IMR-90 (cell line): ENCODE measurements around the gene ANO9. TPM values are rescaled to one million over a fixed set of nuclear protein-coding genes. Genes with fewer than 3 reads are reported as not detected.

ENCODE experiments used
- ATAC-seq: fragments of 200-7000 bp; cut with Tn5 transposase; 2 replicates; pipeline ENCODE4 v1.9.1; 2020; ENCODE audit warnings: low read depth, mild to moderate bottlenecking, moderate library complexity
- BruUV-seq: library from RNA; stranded (reverse); fragments of 400-500 nt; replicated peaks from 2 replicates; lab custom pipeline; 2021; lab: Mats Ljungman, UMichigan
- CTCF ChIA-PET: fragments of 300-600 bp; formaldehyde crosslinking; extraction: SDS; loops from one replicate; lab custom pipeline; 2021; ENCODE audit warnings: antibody characterized with exemption; lab: Yijun Ruan, JAX
- POLR2A ChIA-PET: fragments of 300-600 bp; sonication (Branson Sonifier 250); formaldehyde crosslinking; loops from one replicate; lab custom pipeline; 2022; ENCODE audit warnings: antibody characterized with exemption; ENCODE audit not compliant: unreplicated experiment; lab: Charles Lee
- DNase-seq: peaks from one replicate; pipeline ENCODE4 v3.0.0; 2013
- H2AFZ ChIP-seq: replicated peaks from 2 replicates; pipeline ENCODE3; 2013; ENCODE audit warnings: low read length, mild to moderate bottlenecking; ENCODE audit not compliant: poor library complexity
- H2AK5ac ChIP-seq: 2 replicates; pipeline ENCODE4 v1.6.1; 2013; ENCODE audit warnings: low read depth, low read length, inconsistent platforms
- H2AK9ac ChIP-seq: replicated peaks from 2 replicates; pipeline ENCODE3; 2013; ENCODE audit warnings: mild to moderate bottlenecking, low read depth, low read length, moderate library complexity; ENCODE audit not compliant: poor library complexity
- H2BK120ac ChIP-seq: 2 replicates; pipeline ENCODE4 v1.6.1; 2013; ENCODE audit warnings: low read depth, low read length, inconsistent platforms
- H2BK15ac ChIP-seq: 3 replicates; pipeline ENCODE4 v1.6.1; 2013; ENCODE audit warnings: low read depth, low read length, inconsistent platforms
- H2BK20ac ChIP-seq: 2 replicates; pipeline ENCODE4 v1.6.1; 2013; ENCODE audit warnings: low read depth, mild to moderate bottlenecking, inconsistent platforms, low read length, moderate library complexity
- H2BK5ac ChIP-seq: 2 replicates; pipeline ENCODE4 v1.6.1; 2013; ENCODE audit warnings: mild to moderate bottlenecking, low read depth, low read length, inconsistent platforms; ENCODE audit not compliant: poor library complexity, severe bottlenecking
- H3K14ac ChIP-seq: replicated peaks from 2 replicates; pipeline ENCODE4 v1.6.1; 2013; ENCODE audit warnings: low read depth, low read length, inconsistent platforms
- H3K18ac ChIP-seq: 2 replicates; pipeline ENCODE4 v1.6.1; 2013; ENCODE audit warnings: low read depth, low read length, control low read depth
- H3K23ac ChIP-seq: 2 replicates; pipeline ENCODE4 v1.6.1; 2013; ENCODE audit warnings: low read depth, low read length, inconsistent platforms
- H3K27ac ChIP-seq: 2 replicates; pipeline ENCODE4 v1.5.1; 2013; ENCODE audit warnings: mild to moderate bottlenecking, control low read depth, low read length; ENCODE audit not compliant: insufficient read depth
- H3K27me3 ChIP-seq: 2 replicates; pipeline ENCODE4 v1.6.1; 2013; ENCODE audit warnings: low read length; ENCODE audit not compliant: control insufficient read depth, insufficient read depth
- H3K36me3 ChIP-seq: 2 replicates; pipeline ENCODE4 v1.6.1; 2013; ENCODE audit warnings: low read length, mixed read lengths; ENCODE audit not compliant: control insufficient read depth, insufficient read depth
- H3K4ac ChIP-seq: 2 replicates; pipeline ENCODE4 v1.6.1; 2013; ENCODE audit warnings: low read depth, low read length, inconsistent platforms
- H3K4me1 ChIP-seq: 2 replicates; pipeline ENCODE4 v1.6.1; 2013; ENCODE audit warnings: low read length, mixed read lengths; ENCODE audit not compliant: control insufficient read depth, insufficient read depth
- H3K4me2 ChIP-seq: 2 replicates; pipeline ENCODE4 v1.6.1; 2013; ENCODE audit warnings: low read depth, mild to moderate bottlenecking, control low read depth, low read length, moderate library complexity
- H3K4me3 ChIP-seq: 2 replicates; pipeline ENCODE4 v1.5.1; 2013; ENCODE audit warnings: low read depth, mild to moderate bottlenecking, control low read depth, low read length, moderate library complexity; ENCODE audit not compliant: insufficient read depth
- H3K56ac ChIP-seq: 2 replicates; pipeline ENCODE4 v1.6.1; 2013; ENCODE audit warnings: low read length, inconsistent platforms; ENCODE audit not compliant: insufficient read depth; ENCODE audit errors: extremely low read depth
- H3K79me1 ChIP-seq, 2 experiments: 2 replicates each; pipeline ENCODE4 v1.6.1; 2013; ENCODE audit warnings: low read length in 2 of 2, inconsistent platforms in 1 of 2, low read depth in 1 of 2
- H3K9ac ChIP-seq: 2 replicates; pipeline ENCODE4 v1.6.1; 2013; ENCODE audit warnings: low read depth, low read length, control low read depth
- H3K9me1 ChIP-seq: 2 replicates; pipeline ENCODE4 v1.6.1; 2013; ENCODE audit warnings: low read length, inconsistent platforms; ENCODE audit not compliant: insufficient read depth
- H3K9me3 ChIP-seq: 2 replicates; pipeline ENCODE4 v1.6.1; 2013; ENCODE audit warnings: low read length; ENCODE audit not compliant: control insufficient read depth, insufficient read depth
- H4K20me1 ChIP-seq: 2 replicates; pipeline ENCODE4 v1.6.1; 2013; ENCODE audit warnings: low read length, inconsistent platforms; ENCODE audit not compliant: insufficient read depth
- H4K5ac ChIP-seq: 2 replicates; pipeline ENCODE4 v1.6.1; 2013; ENCODE audit warnings: mild to moderate bottlenecking, low read depth, low read length, control low read depth
- H4K8ac ChIP-seq, 2 experiments: 2 replicates each; pipeline ENCODE4 v1.6.1; 2013; ENCODE audit warnings: low read depth in 2 of 2, low read length in 2 of 2, control low read depth in 1 of 2, inconsistent platforms in 1 of 2
- H4K91ac ChIP-seq: 2 replicates; pipeline ENCODE4 v1.6.1; 2013; ENCODE audit warnings: low read depth, low read length, inconsistent platforms; ENCODE audit not compliant: insufficient read depth
- CHD1 ChIP-seq: IDR thresholded peaks from 2 replicates; pipeline ENCODE4 v1.6.1; 2012; ENCODE audit warnings: low read depth, low read length, improper control_type of control experiment
- CTCF ChIP-seq: conservative IDR thresholded peaks from 2 replicates; pipeline ENCODE4 v1.5.1; 2012; ENCODE audit warnings: mild to moderate bottlenecking, low read depth, low read length, improper control_type of control experiment
- FOS ChIP-seq: fragments of 150-350 bp; IDR thresholded peaks from 2 replicates; pipeline ENCODE4 v1.6.1; 2016; ENCODE audit warnings: low read depth, low read length
- MAFK ChIP-seq: IDR thresholded peaks from 2 replicates; pipeline ENCODE4 v1.6.1; 2012; ENCODE audit warnings: low read depth, low read length, improper control_type of control experiment
- MAZ ChIP-seq: IDR thresholded peaks from 2 replicates; pipeline ENCODE4 v1.6.1; 2012; ENCODE audit warnings: low read depth, mild to moderate bottlenecking, low read length, improper control_type of control experiment, moderate library complexity, borderline replicate concordance
- MXI1 ChIP-seq: IDR thresholded peaks from 2 replicates; pipeline ENCODE4 v1.6.1; 2012; ENCODE audit warnings: low read depth, mild to moderate bottlenecking, low read length, moderate library complexity, borderline replicate concordance
- POLR2A ChIP-seq: IDR thresholded peaks from 2 replicates; pipeline ENCODE4 v1.6.1; 2012; ENCODE audit warnings: mild to moderate bottlenecking, low read depth, low read length
- RAD21 ChIP-seq: IDR thresholded peaks from 2 replicates; pipeline ENCODE4 v1.6.1; 2012; ENCODE audit warnings: low read length, improper control_type of control experiment
- RCOR1 ChIP-seq: IDR thresholded peaks from 2 replicates; pipeline ENCODE4 v1.6.1; 2012; ENCODE audit warnings: mild to moderate bottlenecking, low read length, improper control_type of control experiment; ENCODE audit not compliant: insufficient replicate concordance
- RFX5 ChIP-seq: IDR thresholded peaks from 2 replicates; pipeline ENCODE4 v1.8.0; 2012; ENCODE audit warnings: low read depth, mild to moderate bottlenecking, low read length, moderate library complexity
- SMC3 ChIP-seq: fragments of 150-350 bp; IDR thresholded peaks from 2 replicates; pipeline ENCODE4 v1.6.1; 2016; ENCODE audit warnings: low read depth, mild to moderate bottlenecking, antibody characterized with exemption, low read length, moderate library complexity
- USF2 ChIP-seq: fragments of 150-350 bp; IDR thresholded peaks from 2 replicates; pipeline ENCODE4 v1.6.1; 2017; ENCODE audit warnings: mild to moderate bottlenecking, antibody characterized with exemption, low read length, low read depth
- WGBS, 2 experiments: methylation state at CpG; one replicate each; pipeline versions ENCODE4 v1.1.5 to v1.1.7; 2013; ENCODE audit warnings: missing lambda C conversion rate in 2 of 2; ENCODE audit not compliant: insufficient read length in 1 of 2; ENCODE audit errors: extremely low coverage in 2 of 2; 5-methylcytosine and 5-hydroxymethylcytosine counted together
- dilution Hi-C: fragments of 300-500 bp; cut with HindIII; formaldehyde crosslinking; loops from one replicate; pipeline ENCODE4 v1.14.3; 2018; ENCODE audit warnings: low sequenced_read_pairs; ENCODE audit not compliant: unreplicated experiment
- in situ Hi-C: fragments of 300-500 bp; cut with MboI; formaldehyde crosslinking; loops from 3 replicates; pipeline ENCODE4 v1.14.3; 2019; ENCODE audit warnings: low sequenced_read_pairs, inconsistent platforms, mixed read lengths
- intact Hi-C: fragments of 100-400 bp; cut with micrococcal nuclease; formaldehyde crosslinking; loops from 2 replicates; pipeline ENCODE4 v1.10.0; 2022
- polyA plus RNA-seq, 3 experiments: library from polyadenylated mRNA; depleted of rRNA; stranded (reverse); fragments of >200 nt; gene quantifications; 2 replicates each; pipeline ENCODE4 v1.2.3, GENCODE V29; 2012; ENCODE audit warnings: low replicate concordance in 1 of 3
- total RNA-seq: library from RNA; depleted of rRNA; stranded (reverse); fragments of >200 nt; gene quantifications from 2 replicates; pipeline ENCODE4 v1.2.3, GENCODE V29; 2012

ANO9 gene
- total and polyA plus RNA-seq, 2 of the 4 experiments (the other 2 are of a cell fraction): not detected

GRCh38 chr11:447923-448731, 6.3 kb upstream of the ANO9 start:
- Histone ChIP-seq H2BK20ac (no peak overlapping the region), H4K91ac (peak overlapping the region; percentile 69; the same call in 1 of the 2 replicates), H2BK15ac (no peak overlapping the region), H3K14ac (peak overlapping the region; percentile 69), H2BK5ac (peak overlapping the region; percentile 72), H3K9me3 (no peaks in the 10 kb centered on the region), H3K23ac (peak overlapping the region; percentile 26), H3K27me3 (peaks cover 4% of the 10 kb centered on the region; the same call in 1 of the 2 replicates), H4K8ac (peak overlapping the region; percentile 54 to 92), H4K5ac (peak overlapping the region; percentile 60), H2AK9ac (peak overlapping the region; percentile 97), H3K9me1 (no peaks in the 10 kb centered on the region), H2AFZ (peak overlapping the region; percentile 99), H3K18ac (no peak overlapping the region), H3K4ac (peak overlapping the region; percentile 77), H3K79me1 (peaks cover 0 to 33% of the 10 kb centered on the region in 2 experiments; a peak in 3 of 4 replicates), H3K27ac (peak overlapping the region; percentile 74), H4K20me1 (peaks cover 21% of the 10 kb centered on the region), H3K36me3 (peaks cover 6% of the 10 kb centered on the region; the same call in 1 of the 2 replicates), H3K4me1 (peaks cover 9% of the 10 kb centered on the region), H3K4me3 (peak overlapping the region; percentile 94), H3K9ac (peak overlapping the region; percentile 53), H2BK120ac (peak overlapping the region; percentile 36; the same call in 1 of the 2 replicates), H3K4me2 (peak overlapping the region; percentile 88), H2AK5ac (peak overlapping the region; percentile 48; the same call in 1 of the 2 replicates), H3K56ac (no peak overlapping the region)
- BruUV-seq: no TSS peak
- in situ Hi-C loops (no loop called here), dilution Hi-C loops (no loop called here), intact Hi-C loops (loop anchor here (2.0 to 10.0 kb wide), 3 partner anchors 83 to 241 kb away; partner anchors contain the start of genes B4GALNT4, BET1L and RIC8A)
- 0% methylated on average over 14 of the region's 55 CpGs; no CpG with 5 or more reads in 1 of the 2 experiments for WGBS, 2 experiments
- POLR2A ChIA-PET: no interaction called here
- DNase-seq: peak; percentile 84
- CTCF ChIA-PET: interaction anchor here (0.7 to 3.4 kb wide), 8 partner anchors 8 to 80 kb away, joined by 3 to 12 read pairs (median 4); no protein-coding TSS in a partner anchor
- peak; percentile 76 for TF ChIP-seq RAD21
- TF ChIP-seq MAZ: peak; percentile 82
- peak; percentile 81 for TF ChIP-seq CTCF
- TF ChIP-seq POLR2A: peak; percentile 65; the same call in 1 of the 2 replicates
- peak; percentile 60 for TF ChIP-seq SMC3
- no peak for TF ChIP-seq MAFK
- no peak for TF ChIP-seq FOS
- peak; percentile 49; the same call in 1 of the 2 replicates for TF ChIP-seq MXI1
- TF ChIP-seq USF2: peak; percentile 86
- no peak for TF ChIP-seq CHD1
- no peak for TF ChIP-seq RFX5
- TF ChIP-seq RCOR1: peak; percentile 68
- ATAC-seq: peak; percentile 78
